ENCODE measurements around the gene PPIL1.

- TF ChIP-seq POLR2A (IDR thresholded peaks at IDR 0.05): no peak
- TF ChIP-seq, protein P1, sequence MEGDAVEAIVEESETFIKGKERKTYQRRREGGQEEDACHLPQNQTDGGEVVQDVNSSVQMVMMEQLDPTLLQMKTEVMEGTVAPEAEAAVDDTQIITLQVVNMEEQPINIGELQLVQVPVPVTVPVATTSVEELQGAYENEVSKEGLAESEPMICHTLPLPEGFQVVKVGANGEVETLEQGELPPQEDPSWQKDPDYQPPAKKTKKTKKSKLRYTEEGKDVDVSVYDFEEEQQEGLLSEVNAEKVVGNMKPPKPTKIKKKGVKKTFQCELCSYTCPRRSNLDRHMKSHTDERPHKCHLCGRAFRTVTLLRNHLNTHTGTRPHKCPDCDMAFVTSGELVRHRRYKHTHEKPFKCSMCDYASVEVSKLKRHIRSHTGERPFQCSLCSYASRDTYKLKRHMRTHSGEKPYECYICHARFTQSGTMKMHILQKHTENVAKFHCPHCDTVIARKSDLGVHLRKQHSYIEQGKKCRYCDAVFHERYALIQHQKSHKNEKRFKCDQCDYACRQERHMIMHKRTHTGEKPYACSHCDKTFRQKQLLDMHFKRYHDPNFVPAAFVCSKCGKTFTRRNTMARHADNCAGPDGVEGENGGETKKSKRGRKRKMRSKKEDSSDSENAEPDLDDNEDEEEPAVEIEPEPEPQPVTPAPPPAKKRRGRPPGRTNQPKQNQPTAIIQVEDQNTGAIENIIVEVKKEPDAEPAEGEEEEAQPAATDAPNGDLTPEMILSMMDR (IDR thresholded peaks at IDR 0.05): no peak
Measured at GRCh38 chr6:36826520-36827227, 47.9 kb downstream of the PPIL1 start.

Measured in stomach (tissue), 4 donors.